NCI-H1417 treated with DMSO at 0.1 percent for 48 hours (cell line): ENCODE measurements around the gene NAGA.
"Not testable (repeated sequence)": the region's sequence is repeated elsewhere in the genome, so short reads cannot be mapped to it uniquely, and the experiment has no call there.

Experiments
- DNase-seq: peaks from one replicate; lab custom pipeline; 2025; lab: John Stamatoyannopoulos, UW

The NAGA gene

GRCh38 chr22:42070517-42071422 lies at the start of gene NAGA:
TSS of gene NAGA (minus strand) at chr22:42070812. CDS start at chr22:42070297, 515 bp downstream.
- peak; percentile 72 for DNase-seq

- DNase-seq = no peak
These were observed 46.3 kb upstream of the NAGA start for GRCh38 chr22:42116848-42117424.

- not testable (repeated sequence) for DNase-seq
These were observed 44.8 kb upstream of the NAGA start for GRCh38 chr22:42115420-42115830.

- no peak for DNase-seq
These were observed 44.1 kb upstream of the NAGA start for GRCh38 chr22:42114721-42115120.

- not testable (repeated sequence) for DNase-seq
These were observed 42.2 kb upstream of the NAGA start for GRCh38 chr22:42112793-42113192.

- no peak for DNase-seq
These were observed 41.2 kb upstream of the NAGA start for GRCh38 chr22:42111798-42112197.

- no peak for DNase-seq
These were observed 38.2 kb upstream of the NAGA start for GRCh38 chr22:42108848-42109247.

- not testable (repeated sequence) for DNase-seq
These were observed 33.8 kb upstream of the NAGA start for GRCh38 chr22:42104332-42104860.

GRCh38 chr22:42101199-42101598 lies 30.6 kb upstream of the NAGA start:
- DNase-seq = no peak

- DNase-seq = no peak
These were observed 20.8 kb upstream of the NAGA start for GRCh38 chr22:42091455-42091782.

GRCh38 chr22:42090596-42091454 lies 20.2 kb upstream of the NAGA start, which contains the start of gene NDUFA6:
TSS of gene NDUFA6 (minus strand) at chr22:42090772. CDS start at chr22:42090744, 28 bp downstream.
- peak; percentile 79 for DNase-seq

- DNase-seq = no peak
These were observed 15.4 kb upstream of the NAGA start for GRCh38 chr22:42086051-42086450.

- DNase-seq = no peak
These were observed 14.3 kb upstream of the NAGA start for GRCh38 chr22:42084874-42085273.

- DNase-seq = no peak
These were observed 12.5 kb upstream of the NAGA start for GRCh38 chr22:42083119-42083518.

GRCh38 chr22:42080287-42080686 lies 9.7 kb upstream of the NAGA start:
- no peak for DNase-seq

- peak; percentile 70 for DNase-seq
These were observed 9.0 kb upstream of the NAGA start, which contains the start of gene SMDT1 for GRCh38 chr22:42079319-42080251. TSS of gene SMDT1 (plus strand) at chr22:42079700. CDS start at chr22:42079769, 69 bp downstream.

GRCh38 chr22:42078469-42079318 lies 8.1 kb upstream of the NAGA start:
- no peak for DNase-seq

GRCh38 chr22:42077486-42078125 lies 7.0 kb upstream of the NAGA start:
- no peak for DNase-seq

- DNase-seq = no peak
These were observed 6.3 kb upstream of the NAGA start for GRCh38 chr22:42076764-42077485.
